RWPE1 (cell line): Measurements from ENCODE around the gene HNRNPD.
"Not testable (repeated sequence)": the region's sequence is repeated elsewhere in the genome, so short reads cannot be mapped to it uniquely, and the experiment has no call there.

Experiments
- CTCF ChIA-PET: fragments of 350-600 bp; sonication (Branson Sonifier 250); formaldehyde crosslinking; extraction: SDS; loops from one replicate; lab custom pipeline; 2021; lab: Yijun Ruan, JAX
- POLR2A ChIA-PET: fragments of 400-600 bp; formaldehyde crosslinking; extraction: SDS; loops from one replicate; lab custom pipeline; 2020; ENCODE audit warnings: antibody characterized with exemption; ENCODE audit not compliant: low non-redundant PET; lab: Yijun Ruan, JAX
- DNase-seq: peaks from one replicate; pipeline ENCODE4 v3.0.0; 2012; ENCODE audit warnings: low spot score
- H3K27ac ChIP-seq: fragments of 450-650 bp; 2 replicates; pipeline ENCODE4 v1.5.1; 2017
- CTCF ChIP-seq: fragments of 450-650 bp; conservative IDR thresholded peaks from 2 replicates; pipeline ENCODE4 v1.5.1; 2017; ENCODE audit warnings: low read depth, mild to moderate bottlenecking

Gene HNRNPD

GRCh38 chr4:82320351-82320750 is 53.4 kb downstream of the HNRNPD start:
- no peak for DNase-seq
- H3K27ac ChIP-seq = no peak overlapping the region
- POLR2A ChIA-PET = no interaction called here
- CTCF ChIA-PET = no interaction called here
- TF ChIP-seq CTCF = no peak

DNA sequence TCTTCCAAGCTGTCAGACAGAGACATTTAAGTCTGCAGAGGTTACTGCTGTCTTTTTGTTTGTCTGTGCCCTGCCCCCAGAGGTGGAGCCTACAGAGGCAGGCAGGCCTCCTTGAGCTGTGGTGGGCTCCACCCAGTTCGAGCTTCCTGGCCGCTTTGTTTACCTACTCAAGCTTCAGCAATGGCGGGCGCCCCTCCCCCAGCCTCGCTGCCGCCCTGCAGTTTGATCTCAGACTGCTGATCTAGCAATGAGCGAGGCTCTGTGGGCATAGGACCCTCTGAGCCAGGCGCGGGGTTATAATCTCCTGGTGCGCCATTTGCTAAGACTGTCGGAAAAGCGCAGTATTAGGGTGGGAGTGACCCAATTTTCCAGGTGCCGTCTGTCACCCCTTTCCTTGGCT is 70.7 kb downstream of the HNRNPD start:
- H3K27ac ChIP-seq, POLR2A ChIA-PET, DNase-seq: not testable (repeated sequence)
- CTCF ChIA-PET = interaction anchor here (0.6 kb wide), 1 partner anchor 795 kb away, joined by 3 read pairs; no protein-coding TSS in a partner anchor
